Measurements from ENCODE around the gene STX4.

STX4 gene

DNA sequence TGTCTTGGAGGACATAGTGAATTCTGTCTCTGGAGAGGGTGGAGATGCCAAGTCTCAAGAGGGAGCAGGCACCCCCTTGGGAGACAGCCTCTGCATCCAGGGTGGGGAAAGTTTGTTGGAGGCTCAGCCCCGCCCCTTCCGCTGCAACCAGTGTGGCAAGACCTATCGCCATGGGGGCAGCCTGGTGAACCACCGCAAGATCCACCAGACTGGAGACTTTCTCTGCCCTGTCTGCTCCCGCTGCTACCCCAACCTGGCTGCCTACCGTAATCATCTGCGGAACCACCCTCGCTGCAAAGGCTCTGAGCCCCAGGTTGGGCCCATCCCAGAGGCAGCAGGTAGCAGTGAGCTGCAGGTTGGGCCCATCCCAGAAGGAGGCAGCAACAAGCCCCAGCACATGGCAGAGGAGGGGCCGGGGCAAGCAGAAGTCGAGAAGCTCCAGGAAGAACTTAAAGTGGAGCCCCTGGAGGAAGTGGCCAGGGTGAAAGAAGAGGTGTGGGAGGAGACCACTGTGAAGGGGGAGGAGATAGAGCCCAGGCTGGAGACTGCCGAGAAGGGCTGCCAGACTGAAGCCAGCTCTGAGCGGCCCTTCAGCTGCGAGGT is 46.1 kb downstream of the STX4 start:
- TF ChIP-seq, protein P1, sequence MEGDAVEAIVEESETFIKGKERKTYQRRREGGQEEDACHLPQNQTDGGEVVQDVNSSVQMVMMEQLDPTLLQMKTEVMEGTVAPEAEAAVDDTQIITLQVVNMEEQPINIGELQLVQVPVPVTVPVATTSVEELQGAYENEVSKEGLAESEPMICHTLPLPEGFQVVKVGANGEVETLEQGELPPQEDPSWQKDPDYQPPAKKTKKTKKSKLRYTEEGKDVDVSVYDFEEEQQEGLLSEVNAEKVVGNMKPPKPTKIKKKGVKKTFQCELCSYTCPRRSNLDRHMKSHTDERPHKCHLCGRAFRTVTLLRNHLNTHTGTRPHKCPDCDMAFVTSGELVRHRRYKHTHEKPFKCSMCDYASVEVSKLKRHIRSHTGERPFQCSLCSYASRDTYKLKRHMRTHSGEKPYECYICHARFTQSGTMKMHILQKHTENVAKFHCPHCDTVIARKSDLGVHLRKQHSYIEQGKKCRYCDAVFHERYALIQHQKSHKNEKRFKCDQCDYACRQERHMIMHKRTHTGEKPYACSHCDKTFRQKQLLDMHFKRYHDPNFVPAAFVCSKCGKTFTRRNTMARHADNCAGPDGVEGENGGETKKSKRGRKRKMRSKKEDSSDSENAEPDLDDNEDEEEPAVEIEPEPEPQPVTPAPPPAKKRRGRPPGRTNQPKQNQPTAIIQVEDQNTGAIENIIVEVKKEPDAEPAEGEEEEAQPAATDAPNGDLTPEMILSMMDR (IDR thresholded peaks at IDR 0.05; ENCODE audit: low read depth, low read length) = no peak
- H3K4me1 ChIP-seq = no peaks in the 10 kb centered on the region; the same call in 1 of the 2 replicates
- H3K36me3 ChIP-seq = peaks cover 60% of the 10 kb centered on the region
- H3K9me3 ChIP-seq = no peaks in the 10 kb centered on the region
- H3K27me3 ChIP-seq = no peaks in the 10 kb centered on the region
- no peak for DNase-seq
- H3K4me3 ChIP-seq (ENCODE audit: low read depth, low read length) = no peak overlapping the region

DNA sequence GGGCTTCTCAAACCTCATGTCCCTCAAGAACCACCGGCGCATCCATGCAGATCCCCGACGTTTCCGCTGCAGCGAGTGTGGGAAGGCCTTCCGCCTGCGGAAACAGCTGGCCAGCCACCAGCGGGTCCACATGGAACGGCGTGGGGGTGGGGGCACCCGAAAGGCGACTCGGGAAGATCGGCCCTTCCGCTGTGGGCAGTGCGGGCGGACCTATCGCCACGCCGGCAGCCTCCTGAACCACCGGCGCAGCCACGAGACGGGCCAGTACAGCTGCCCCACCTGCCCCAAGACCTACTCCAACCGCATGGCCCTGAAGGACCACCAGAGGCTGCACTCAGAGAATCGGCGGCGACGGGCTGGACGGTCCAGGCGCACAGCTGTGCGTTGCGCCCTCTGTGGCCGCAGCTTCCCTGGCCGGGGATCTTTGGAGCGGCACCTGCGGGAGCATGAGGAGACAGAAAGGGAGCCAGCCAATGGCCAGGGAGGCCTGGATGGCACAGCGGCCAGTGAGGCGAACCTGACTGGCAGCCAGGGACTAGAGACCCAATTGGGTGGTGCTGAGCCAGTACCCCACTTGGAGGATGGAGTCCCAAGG is 46.8 kb downstream of the STX4 start:
- no peaks in the 10 kb centered on the region; the same call in 1 of the 2 replicates for H3K4me1 ChIP-seq
- no peak overlapping the region for H3K4me3 ChIP-seq (ENCODE audit: low read depth, low read length)
- H3K27me3 ChIP-seq = no peaks in the 10 kb centered on the region
- no peaks in the 10 kb centered on the region for H3K9me3 ChIP-seq
- peaks cover 60% of the 10 kb centered on the region for H3K36me3 ChIP-seq
- TF ChIP-seq, protein P1 (IDR thresholded peaks at IDR 0.05; ENCODE audit: low read depth, low read length) = no peak
- DNase-seq = no peak

DNA sequence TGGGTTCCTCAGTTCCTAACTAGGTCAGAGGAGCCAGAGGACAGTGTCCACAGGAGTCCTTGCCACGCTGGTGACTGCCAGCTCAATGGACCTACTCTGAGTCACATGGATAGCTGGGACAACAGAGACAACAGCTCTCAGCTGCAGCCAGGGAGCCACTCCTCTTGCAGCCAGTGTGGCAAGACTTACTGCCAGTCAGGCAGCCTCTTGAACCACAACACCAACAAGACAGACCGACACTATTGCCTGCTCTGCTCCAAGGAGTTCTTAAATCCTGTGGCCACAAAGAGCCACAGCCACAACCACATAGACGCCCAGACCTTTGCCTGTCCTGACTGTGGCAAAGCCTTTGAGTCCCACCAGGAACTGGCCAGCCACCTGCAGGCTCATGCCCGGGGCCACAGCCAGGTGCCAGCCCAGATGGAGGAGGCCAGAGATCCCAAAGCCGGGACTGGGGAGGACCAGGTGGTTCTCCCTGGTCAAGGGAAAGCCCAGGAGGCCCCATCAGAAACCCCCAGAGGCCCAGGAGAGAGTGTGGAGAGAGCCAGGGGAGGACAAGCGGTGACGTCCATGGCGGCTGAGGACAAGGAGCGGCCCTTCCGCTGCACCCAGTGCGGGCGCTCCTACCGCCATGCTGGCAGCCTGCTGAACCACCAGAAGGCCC is 47.5 kb downstream of the STX4 start:
- TF ChIP-seq, protein P1 (IDR thresholded peaks at IDR 0.05; ENCODE audit: low read depth, low read length) = no peak
- Histone ChIP-seq H3K9me3 (no peaks in the 10 kb centered on the region), H3K27me3 (no peaks in the 10 kb centered on the region), H3K36me3 (peaks cover 60% of the 10 kb centered on the region), H3K4me1 (no peaks in the 10 kb centered on the region; the same call in 1 of the 2 replicates), H3K4me3 (ENCODE audit: low read depth, low read length) (no peak overlapping the region)
- no peak for DNase-seq

DNA sequence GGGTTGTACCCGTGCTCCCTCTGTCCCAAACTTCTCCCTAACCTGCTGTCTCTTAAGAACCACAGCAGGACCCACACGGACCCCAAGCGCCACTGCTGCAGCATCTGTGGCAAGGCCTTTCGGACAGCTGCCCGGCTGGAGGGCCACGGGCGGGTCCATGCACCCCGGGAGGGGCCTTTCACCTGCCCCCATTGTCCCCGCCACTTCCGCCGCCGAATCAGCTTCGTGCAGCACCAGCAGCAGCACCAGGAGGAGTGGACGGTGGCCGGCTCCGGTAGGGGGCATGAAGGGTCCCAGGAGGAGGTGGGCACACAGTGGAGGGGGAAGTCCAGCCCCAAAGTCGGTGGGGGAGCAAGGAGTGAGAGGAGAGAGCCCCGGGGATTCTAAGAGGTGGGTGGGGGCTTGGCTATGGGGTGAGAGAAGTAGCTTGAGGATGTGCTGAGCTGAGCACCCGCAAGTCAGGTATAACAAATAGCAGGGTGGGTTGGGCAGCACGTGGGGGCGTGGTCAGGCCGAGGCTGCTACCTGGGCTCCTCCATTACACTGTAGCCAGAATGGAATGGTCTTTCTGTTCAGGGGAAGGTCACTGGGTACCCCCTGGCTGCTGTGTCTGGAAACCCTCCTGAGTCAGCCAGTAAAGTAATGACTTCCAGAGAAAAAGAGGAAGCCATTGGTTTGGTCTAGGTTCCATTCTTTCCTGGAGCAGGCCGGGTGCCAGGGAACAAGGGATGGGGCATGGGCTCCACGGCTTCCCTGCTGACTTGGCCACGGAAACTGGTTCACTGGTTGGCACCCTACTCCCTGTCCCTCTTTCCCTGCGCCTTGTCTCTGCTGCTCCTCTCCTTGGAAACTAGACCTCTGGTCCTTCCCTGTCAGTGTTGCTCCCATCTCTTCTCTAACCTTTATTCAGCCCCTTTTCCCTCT is 48.3 kb downstream of the STX4 start:
- Histone ChIP-seq H3K4me1 (no peaks in the 10 kb centered on the region; the same call in 1 of the 2 replicates), H3K4me3 (ENCODE audit: low read depth, low read length) (no peak overlapping the region), H3K9me3 (no peaks in the 10 kb centered on the region), H3K36me3 (peaks cover 54% of the 10 kb centered on the region), H3K27me3 (no peaks in the 10 kb centered on the region)
- TF ChIP-seq, protein P1 (IDR thresholded peaks at IDR 0.05; ENCODE audit: low read depth, low read length) = no peak
- no peak for DNase-seq

DNA sequence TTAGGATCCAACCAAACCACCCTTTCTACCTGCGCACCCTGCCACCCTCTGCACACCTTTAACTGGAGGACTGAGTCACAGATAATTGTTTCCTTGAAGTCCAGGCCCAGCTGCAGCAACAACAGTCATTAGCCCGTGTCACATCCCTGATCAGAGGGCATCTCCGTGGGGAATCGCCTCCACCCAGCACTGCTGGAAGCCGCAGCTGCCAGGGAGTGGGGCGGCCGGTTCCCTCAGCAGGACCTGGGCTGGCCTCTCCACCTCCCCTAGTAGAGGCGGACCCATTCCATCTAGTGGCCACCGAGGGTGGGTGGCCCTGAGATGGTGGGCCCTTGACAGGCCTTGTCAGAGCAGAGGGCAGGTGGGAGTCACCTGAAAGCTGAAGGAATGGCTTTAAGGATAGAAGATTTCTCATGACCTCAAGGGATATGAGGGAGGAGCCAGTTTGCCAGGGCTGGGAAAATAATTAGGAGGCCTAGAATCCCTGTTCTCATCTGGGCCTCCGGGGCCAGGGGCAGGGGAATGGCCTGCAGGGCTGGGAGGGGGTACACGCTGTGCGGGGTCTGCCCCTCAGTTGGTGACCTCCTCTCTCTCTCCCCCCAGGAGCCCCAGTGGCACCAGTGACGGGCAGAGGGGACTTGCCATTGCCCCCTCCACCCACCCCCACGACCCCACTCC is 49.1 kb downstream of the STX4 start:
- no peak for DNase-seq
- Histone ChIP-seq H3K4me1 (no peaks in the 10 kb centered on the region; the same call in 1 of the 2 replicates), H3K9me3 (no peaks in the 10 kb centered on the region), H3K27me3 (no peaks in the 10 kb centered on the region), H3K4me3 (ENCODE audit: low read depth, low read length) (no peak overlapping the region), H3K36me3 (peaks cover 45% of the 10 kb centered on the region)
- TF ChIP-seq, protein P1 (IDR thresholded peaks at IDR 0.05; ENCODE audit: low read depth, low read length) = no peak
